Activated CD4-positive, CD25-positive, alpha-beta regulatory T cell treated with anti-CD3 and anti-CD28 coated beads, Interleukin-2, amount 50 U/mL, for 24 hours (primary cell): ENCODE data around the gene KIAA0232.
"Not testable (repeated sequence)": the region's sequence is repeated elsewhere in the genome, so short reads cannot be mapped to it uniquely, and the experiment has no call there.

Experiments
- ATAC-seq, 2 donors: fragments of 150-1000 bp; cut with Tn5 transposase; one replicate each; pipeline ENCODE4 v1.10.0; 2021; ENCODE audit warnings: mild to moderate bottlenecking in 1 of 2, moderate library complexity in 1 of 2

KIAA0232 gene

GRCh38 chr4:6754481-6755087, 27.9 kb upstream of the KIAA0232 start:
- no peak for ATAC-seq

DNA sequence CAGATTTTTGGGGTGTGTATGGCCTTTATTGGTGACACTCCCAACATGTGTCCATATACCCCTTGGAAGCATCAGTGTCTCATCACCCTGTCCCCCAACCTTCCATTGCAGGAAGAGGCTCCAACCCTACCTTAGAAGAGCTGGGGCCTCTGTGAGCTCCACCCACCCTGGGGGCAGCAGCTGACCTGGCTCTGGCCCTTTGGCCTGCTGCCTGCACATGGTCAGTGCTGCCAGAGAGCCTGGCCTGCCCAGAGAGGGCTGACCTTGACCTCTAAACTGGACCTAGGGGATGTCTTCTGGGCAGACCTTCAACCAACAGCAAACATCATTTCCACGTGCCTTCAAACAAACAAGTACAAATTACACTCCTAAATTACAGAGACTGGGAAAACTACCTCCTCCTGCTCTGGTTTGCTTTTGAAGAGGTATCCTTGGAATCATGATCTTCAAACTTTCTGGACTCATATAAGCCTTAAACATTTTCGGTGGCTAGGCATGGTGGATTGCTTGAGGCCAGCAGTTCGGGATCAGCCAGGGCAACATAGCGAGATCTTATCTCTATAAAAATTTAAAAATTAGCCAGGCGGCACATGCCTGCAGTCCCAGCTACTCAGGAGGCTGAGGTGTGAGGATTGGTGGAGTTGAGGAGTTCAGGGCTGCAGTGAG, 27.3 kb upstream of the KIAA0232 start:
- ATAC-seq, result no peak

DNA sequence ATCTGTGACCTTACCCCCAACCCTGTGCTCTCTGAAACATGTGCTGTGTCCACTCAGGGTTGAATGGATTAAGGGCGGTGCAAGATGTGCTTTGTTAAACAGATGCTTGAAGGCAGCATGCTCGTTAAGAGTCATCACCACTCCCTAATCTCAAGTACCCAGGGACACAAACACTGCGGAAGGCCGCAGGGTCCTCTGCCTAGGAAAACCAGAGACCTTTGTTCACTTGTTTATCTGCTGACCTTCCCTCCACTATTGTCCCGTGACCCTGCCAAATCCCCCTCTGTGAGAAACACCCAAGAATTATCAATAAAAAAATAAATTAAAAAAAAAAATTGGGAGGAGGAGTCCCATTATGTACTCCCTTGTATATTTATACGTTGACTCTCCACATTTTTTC, 26.2 kb upstream of the KIAA0232 start:
- not testable (repeated sequence) for ATAC-seq

DNA sequence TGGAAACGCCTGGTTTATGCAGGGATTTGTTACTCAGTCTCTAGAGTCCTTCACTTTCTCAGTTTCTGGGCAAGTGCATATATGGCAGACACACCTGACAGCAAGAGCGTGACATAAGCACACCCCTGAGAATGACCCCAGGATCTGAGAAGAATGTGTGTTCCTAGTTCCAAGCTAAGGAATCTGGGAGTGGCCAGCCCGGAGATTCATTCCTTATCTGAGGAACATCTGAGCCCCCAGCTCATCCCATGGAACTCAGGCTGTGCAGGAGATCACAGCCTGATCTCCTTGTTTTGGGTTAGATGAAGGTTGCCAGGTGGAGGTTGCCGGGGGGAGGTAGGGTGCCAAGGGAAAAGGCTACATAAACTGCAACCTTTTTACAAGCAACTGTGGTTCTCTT, 23.8 kb upstream of the KIAA0232 start:
- no peak for ATAC-seq

DNA sequence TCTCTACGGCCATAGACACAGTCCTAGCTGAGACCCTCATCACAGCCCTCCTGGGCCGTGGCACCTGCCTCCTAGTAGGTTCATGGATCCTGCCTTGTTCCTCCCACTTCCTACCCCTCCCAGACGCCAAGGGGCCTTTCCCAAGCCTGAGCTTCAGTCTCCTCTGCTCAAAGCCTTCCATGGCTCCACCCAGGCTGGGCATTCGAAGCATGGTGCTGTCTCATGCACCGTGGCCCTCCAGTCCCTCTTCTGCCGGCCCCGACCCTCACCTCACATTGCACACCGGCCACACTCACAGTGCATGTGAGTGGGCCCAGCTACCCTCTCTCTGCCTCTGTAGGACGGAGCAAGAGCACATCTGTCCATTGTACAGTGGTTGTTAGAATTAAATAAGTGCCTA, 21.7 kb upstream of the KIAA0232 start:
- ATAC-seq, result no peak

GRCh38 chr4:6761649-6762615, 20.6 kb upstream of the KIAA0232 start:
- no peak for ATAC-seq

- no peak for ATAC-seq
Observed at GRCh38 chr4:6763330-6763851, 19.1 kb upstream of the KIAA0232 start.

DNA sequence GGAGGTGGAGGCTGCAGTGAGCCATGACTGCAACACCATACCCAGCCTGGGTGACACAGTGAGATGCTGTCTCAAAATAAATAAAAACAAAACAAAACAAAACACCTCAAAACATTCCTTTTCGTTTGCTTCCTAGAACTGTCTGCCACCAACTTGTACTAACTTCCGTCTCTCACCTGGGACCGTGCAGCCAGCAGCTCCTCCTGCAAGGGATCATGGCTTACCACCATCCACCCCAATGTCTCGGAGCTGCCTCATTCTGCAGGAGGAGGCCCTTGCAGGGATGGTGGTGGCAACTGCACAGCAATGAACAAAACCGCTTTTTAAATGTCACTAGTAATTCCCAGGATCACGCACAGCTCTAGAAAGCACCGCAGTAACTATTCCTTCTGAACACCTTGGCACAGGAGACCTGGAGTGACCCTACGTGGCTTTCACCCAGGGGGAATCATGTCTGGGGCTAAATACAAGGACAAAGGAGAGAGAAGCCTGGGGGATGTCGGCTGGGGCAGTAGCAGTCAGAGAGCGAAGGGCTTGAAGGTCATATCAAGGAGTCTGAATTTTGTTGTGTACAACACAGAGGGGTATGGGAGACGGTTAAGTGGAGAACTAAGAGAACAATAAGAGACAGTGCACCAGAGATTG, 17.4 kb upstream of the KIAA0232 start:
- no peak for ATAC-seq

DNA sequence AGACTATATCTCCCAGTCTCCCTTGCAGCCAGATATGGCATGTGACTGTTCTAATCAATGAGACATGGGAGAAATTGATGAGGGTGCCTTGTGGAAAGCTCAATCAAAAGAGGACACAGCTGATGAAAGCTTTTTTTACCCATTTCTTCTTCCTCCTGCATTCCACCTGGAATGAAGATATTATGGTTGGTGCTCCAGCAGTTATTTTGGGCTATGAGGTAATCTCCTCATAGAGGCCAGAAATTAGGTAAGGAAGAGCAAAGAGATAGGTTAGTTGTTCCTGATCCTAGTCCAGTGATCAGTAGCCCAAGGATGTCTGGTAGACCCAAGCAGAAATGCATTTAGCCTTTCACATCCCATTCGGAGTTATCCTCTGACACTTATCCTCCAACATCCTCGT, 16.8 kb upstream of the KIAA0232 start:
- no peak for ATAC-seq

GRCh38 chr4:6767386-6767747, 15.2 kb upstream of the KIAA0232 start:
- ATAC-seq, result peak; percentile 53 to 66

DNA sequence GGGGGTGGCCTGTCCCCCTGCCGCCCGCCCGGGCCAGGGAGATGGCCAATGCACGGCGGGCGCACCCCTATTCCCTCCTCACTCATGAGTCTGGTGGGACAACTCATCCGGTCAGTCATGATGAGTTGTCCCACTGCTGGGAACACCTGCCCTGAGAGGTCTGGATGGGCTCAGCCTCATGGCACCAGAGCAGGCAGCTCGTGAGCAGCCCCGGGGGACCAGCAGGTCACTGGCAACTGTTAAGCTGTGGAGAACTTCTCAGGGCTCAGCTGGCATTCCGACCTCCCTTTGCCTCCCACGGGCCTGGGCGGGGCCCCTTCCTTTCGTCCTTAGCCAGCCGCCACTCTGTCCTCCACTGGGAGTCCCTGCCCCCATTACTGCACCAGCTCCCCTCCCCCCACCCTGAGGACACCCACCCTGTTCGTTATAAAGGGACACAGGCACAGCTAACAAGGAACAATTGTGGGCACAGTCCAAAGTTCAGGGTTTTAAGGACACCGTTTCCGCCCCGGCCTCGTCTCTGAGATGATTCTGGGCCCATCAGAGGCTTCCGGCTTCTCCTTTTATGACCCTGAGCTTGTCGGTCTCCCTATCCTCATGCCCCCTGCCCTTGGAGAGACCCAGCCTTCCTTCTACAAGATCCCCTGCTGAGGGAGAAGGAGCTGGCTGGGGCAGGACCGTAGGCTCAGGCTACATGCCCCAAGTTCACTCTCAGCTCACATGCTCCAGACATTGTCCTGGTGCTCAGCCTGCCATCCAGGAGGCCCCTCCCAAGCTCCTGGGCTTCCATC, 14.6 kb upstream of the KIAA0232 start:
- ATAC-seq, result no peak

DNA sequence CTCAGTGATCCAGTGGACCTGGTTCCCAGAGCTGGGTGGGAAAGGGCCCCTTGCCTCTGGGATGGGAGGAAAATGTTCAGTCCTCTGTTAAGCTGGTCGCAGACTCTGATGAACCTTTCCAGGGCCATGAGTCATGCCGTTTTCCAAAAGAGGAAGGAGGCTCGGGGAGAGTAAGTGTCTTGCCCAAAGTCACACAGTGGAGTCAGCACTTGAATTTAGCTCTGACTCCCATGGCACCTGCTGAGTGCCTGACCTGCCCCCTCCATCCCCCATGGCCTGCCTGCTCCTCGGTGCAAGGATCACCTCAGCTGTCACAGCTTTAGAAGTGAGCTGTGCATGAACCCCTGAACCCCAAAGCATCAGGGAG, 14.0 kb upstream of the KIAA0232 start:
- ATAC-seq, result no peak

DNA sequence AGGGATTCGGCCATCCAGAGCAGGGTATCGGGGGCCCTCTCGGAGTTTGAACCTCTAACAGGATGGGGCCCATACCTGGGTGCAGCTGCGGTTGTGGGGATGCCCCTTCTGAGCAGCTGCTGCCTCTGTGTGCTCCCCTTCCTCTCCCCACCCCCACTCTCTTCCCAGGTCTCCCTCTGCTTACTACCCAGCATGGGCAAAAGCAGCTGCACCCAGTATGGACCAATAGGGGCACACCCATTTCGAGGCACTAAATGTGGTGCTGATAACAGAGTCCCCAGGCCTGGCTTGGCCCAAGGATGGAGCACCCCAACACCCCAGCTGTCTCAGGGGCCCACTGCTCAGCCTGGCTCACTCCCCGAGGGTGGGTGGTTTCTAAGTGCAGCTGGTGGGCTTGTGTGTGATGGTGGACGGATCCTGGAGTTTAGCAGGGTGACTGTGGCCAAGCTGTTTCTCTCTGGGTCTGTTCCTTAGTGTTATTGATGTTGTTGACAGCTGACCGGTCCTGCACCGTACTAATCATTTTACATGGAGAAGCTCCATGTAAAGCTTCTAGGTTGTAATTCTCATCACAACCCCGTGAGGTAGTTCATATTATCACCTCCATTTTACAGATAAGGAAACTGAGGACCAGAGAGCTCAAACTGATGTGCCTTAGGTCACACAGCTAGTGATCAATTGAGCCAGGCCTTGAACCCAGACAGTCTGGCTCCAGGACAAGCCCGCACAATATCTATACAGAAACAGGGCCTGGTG, 13.1 kb upstream of the KIAA0232 start:
- ATAC-seq, result peak; percentile 36 to 48

DNA sequence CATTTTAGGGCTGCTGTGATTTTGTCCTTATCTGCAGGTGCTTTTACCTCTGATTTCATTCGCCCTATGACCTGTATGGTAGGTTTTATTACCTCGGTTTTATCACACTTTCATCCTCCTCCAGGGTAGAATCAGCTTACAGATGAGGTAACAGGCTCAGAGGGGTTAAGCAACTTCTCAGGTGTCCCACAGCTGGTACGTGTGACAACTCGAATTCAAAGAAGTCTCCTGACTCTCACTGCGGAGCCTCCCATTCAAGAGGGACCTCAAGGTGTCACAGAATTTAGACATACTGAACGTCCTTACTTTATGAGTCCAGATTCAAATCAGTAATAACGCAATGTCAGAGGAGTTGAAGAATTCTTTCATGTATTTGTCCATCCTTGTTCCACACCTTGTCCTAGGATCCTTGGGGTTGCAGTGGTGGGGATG, 12.5 kb upstream of the KIAA0232 start:
- ATAC-seq, result no peak

GRCh38 chr4:6770581-6771228, 11.8 kb upstream of the KIAA0232 start:
- ATAC-seq, result no peak

DNA sequence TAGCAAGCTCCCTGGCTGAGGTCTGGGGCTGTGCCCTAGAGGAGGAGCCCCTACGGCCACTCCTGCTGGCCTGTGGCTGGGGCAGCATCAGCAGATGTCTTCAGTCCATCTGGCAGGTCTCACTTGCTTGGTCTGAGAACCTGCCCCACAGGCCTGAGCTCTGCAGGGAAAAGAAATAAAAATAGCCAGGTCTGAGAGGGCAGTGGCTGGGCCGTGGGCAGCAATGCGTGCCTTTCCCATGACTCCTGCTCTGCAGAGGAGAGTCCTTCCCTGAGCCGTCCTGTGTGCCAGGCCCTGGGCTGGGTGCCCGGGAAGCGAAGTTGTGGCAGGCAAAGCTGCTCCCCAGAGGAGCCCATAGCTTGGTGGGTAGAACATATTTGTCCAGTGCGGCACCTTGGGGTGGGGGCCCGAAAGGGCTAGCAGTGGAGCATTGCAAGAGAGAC, 11.3 kb upstream of the KIAA0232 start:
- no peak for ATAC-seq

DNA sequence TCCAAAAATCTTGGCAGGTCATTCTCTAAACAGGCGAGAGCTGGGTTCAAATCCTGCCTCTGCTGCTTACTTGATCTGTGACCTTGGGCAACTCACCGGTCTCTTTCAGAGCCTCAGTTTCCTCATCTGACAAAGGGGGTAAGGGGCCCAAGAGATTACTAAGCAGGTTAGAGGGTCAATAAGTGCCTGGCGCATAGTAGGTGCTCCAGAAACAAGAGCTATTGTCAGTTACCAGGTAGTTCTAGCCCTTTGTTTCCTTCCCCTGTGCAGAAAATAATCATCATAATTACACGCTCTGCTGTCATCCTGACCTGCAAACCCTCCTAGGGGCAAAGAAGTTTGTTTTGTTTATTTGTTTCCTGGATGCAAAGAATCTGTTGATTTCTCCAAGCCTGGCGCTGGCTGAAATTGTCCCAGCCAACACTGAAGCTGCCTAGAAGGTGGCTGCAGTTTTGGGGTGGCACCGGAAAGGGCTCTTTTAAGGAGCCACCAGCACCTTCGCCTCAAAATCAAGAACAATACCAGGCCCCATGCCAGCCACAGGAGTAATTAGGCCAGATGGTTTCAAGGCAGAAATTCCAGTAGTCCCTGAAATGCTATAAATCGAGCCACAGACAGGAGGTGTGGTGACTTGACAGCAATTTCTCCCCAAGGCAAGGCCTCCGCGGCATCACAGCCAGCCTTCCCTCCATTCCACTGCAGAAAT, 10.2 kb upstream of the KIAA0232 start:
- ATAC-seq, result no peak

DNA sequence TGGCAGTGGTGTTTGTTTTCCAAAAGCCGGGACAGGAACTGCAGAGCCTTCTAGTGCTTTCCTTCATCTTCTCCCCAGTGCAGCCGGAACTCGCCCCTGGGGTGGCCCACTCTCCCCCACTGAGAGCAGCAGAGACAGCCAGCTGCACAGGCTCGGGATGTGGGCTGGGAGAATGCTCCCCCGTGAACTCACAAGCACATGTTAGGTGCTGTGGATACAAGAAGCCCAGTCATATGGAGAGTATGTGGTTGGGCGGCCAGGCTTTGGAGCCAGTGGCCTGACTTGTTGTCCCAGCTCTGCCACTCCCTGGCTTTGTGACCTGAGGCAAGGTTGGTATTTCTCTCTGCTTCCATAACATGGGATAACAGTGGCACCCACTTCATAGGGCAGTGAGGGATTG, 9.4 kb upstream of the KIAA0232 start:
- no peak for ATAC-seq

DNA sequence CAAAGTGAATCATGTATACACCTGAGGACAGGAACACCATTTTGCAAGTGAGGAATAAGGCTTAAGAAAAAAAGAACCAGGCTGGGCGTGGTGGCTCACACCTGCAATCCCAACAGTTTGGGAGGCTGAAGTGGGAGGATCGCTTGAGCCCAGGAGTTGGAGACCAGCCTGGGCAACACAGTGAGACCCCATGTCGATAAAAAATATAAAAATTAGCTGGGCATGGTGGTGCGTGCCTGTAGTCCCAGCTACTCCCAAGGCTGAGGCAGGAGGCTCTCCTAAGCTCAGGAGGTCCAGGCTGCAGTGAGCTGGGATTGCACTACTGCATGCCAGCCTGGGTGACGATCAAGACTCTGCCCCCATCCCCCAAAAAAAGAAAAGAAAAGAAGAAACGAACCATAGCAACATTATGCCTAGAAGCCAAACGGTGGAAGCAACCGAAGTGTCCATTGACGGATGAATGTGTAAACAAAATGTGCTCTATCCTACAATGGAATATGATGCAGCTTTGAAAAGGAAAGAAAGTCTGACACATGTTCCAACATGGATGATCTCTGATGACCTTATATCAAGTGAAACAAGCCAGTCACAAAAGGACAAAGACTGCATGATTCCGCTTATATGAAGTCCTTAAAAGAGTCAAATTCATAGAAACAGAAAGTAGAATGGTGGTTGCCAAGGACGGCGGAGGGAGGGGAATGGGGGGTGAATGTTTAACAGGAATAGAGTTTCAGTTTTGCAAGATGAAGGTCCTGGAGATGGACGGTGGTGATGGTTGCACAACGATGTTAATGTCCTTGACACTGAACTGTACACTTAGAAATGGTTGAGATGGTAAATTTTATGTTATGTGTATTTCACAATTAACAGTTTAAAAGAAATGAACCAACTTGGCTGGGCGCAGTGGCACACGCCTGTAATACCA, 8.6 kb upstream of the KIAA0232 start:
- ATAC-seq, result no peak
